Fibroblast of lung (primary cell): Measurements from ENCODE around the gene APRT. TPM values are rescaled to one million over a fixed set of nuclear protein-coding genes. Genes with fewer than 3 reads are reported as not detected.

Experiments used
- DNase-seq, 2 donors: peaks; one replicate each; pipeline versions ENCODE4 v3.0.0 to v3.0.0-alpha.2; 2010; ENCODE audit warnings: low read depth in 2 of 2
- H2AFZ ChIP-seq: 2 replicates; pipeline ENCODE4 v1.5.1; 2012; ENCODE audit warnings: low read length, control low read depth, inconsistent platforms
- H3K27ac ChIP-seq: 2 replicates; pipeline ENCODE4 v1.5.1; 2011; ENCODE audit warnings: low read length, control low read depth; ENCODE audit not compliant: insufficient read depth
- H3K27me3 ChIP-seq: 2 replicates; pipeline ENCODE4 v1.5.1; 2011; ENCODE audit warnings: mild to moderate bottlenecking, low read length; ENCODE audit not compliant: control insufficient read depth, insufficient read depth
- H3K36me3 ChIP-seq: 2 replicates; pipeline ENCODE4 v1.5.1; 2011; ENCODE audit warnings: low read length; ENCODE audit not compliant: control insufficient read depth, insufficient read depth
- H3K4me1 ChIP-seq: 2 replicates; pipeline ENCODE4 v1.5.1; 2011; ENCODE audit warnings: low read length; ENCODE audit not compliant: control insufficient read depth, insufficient read depth; ENCODE audit errors: extremely low read depth
- H3K4me2 ChIP-seq: 2 replicates; pipeline ENCODE4 v1.5.1; 2011; ENCODE audit warnings: low read length, control low read depth; ENCODE audit not compliant: insufficient read depth; ENCODE audit errors: extremely low read depth
- H3K4me3 ChIP-seq, 4 experiments: fragments of 200-600 bp in 1 of 4; sonication (generic) in 1 of 4; replicated peaks in 1 of 4; 2 replicates each; pipeline ENCODE4 v1.5.1; 2011 to 2016; ENCODE audit warnings: low read length in 4 of 4, low read depth in 3 of 4, mild to moderate bottlenecking in 3 of 4, control low read depth in 2 of 4, inconsistent platforms in 1 of 4, mixed read lengths in 1 of 4; ENCODE audit not compliant: insufficient read depth in 1 of 4; ENCODE audit errors: control extremely low read depth in 1 of 4
- H3K79me2 ChIP-seq: 2 replicates; pipeline ENCODE4 v1.5.1; 2012; ENCODE audit warnings: mild to moderate bottlenecking, low read length, inconsistent platforms; ENCODE audit not compliant: control insufficient read depth, insufficient read depth
- H3K9ac ChIP-seq: 2 replicates; pipeline ENCODE4 v1.5.1; 2011; ENCODE audit warnings: mild to moderate bottlenecking, low read length, control low read depth; ENCODE audit not compliant: insufficient read depth
- H3K9me3 ChIP-seq: 2 replicates; pipeline ENCODE4 v1.5.1; 2012; ENCODE audit warnings: low read depth, low read length; ENCODE audit not compliant: control insufficient read depth, insufficient read depth
- H4K20me1 ChIP-seq: 2 replicates; pipeline ENCODE4 v1.5.1; 2011; ENCODE audit warnings: low read length; ENCODE audit not compliant: control insufficient read depth, insufficient read depth; ENCODE audit errors: extremely low read depth
- CTCF ChIP-seq, 2 donors: IDR thresholded peaks in 1 of 2; conservative IDR thresholded peaks in 1 of 2; 1 replicate in 1 of 2; 2 replicates in 1 of 2; pipeline ENCODE4 v1.5.1; 2011 to 2012; ENCODE audit warnings: low read length in 2 of 2, control low read depth in 1 of 2, inconsistent platforms in 1 of 2, low read depth in 1 of 2, mild to moderate bottlenecking in 1 of 2
- EZH2 ChIP-seq: IDR thresholded peaks from 2 replicates; pipeline ENCODE4 v1.5.1; 2012; ENCODE audit warnings: low read length, control low read depth, mild to moderate bottlenecking; ENCODE audit errors: missing control alignments
- polyA plus RNA-seq, 2 donors: library from polyadenylated mRNA; depleted of rRNA in 1 of 2; stranded (reverse) in 1 of 2; unstranded in 1 of 2; fragments of >200 nt; gene quantifications; 2 replicates each; pipeline ENCODE4 v1.2.1, GENCODE V29; 2011 to 2012; ENCODE audit warnings: missing spikeins in 1 of 2
- total RNA-seq: library from RNA; depleted of rRNA; stranded (reverse); fragments of >200 nt; gene quantifications from 2 replicates; pipeline ENCODE4 v1.2.1, GENCODE V29; 2014

APRT gene
- total and polyA plus RNA-seq, 2 donors (not counting 1 experiment from before 2014, with no cell fraction given), result 39.2 to 95.6 TPM

GRCh38 chr16:88809068-88809675, 2.6 kb downstream of the APRT start:
- peaks cover 25% of the 10 kb centered on the region for H3K36me3 ChIP-seq
- no peaks in the 10 kb centered on the region for H3K27me3 ChIP-seq
- TF ChIP-seq CTCF (conservative IDR thresholded peaks at IDR 0.05 in 1 of 2, IDR thresholded peaks at IDR 0.05 in 1 of 2; ENCODE audit: low read depth in 1 of 2, low read length in 2 of 2) (no peak), EZH2 (no peak)
- no peak overlapping the region for H3K9ac ChIP-seq
- no peak for DNase-seq
- no peak overlapping the region for H3K27ac ChIP-seq
- H2AFZ ChIP-seq, result no peak overlapping the region
- H3K4me3 ChIP-seq, result no peak overlapping the region
- H4K20me1 ChIP-seq, result no peaks in the 10 kb centered on the region
- peaks cover 34% of the 10 kb centered on the region for H3K79me2 ChIP-seq
- no peaks in the 10 kb centered on the region for H3K9me3 ChIP-seq
- no peak overlapping the region for H3K4me2 ChIP-seq
- H3K4me1 ChIP-seq, result peaks cover 21% of the 10 kb centered on the region

GRCh38 chr16:88807626-88808453, 3.9 kb downstream of the APRT start:
- H4K20me1 ChIP-seq, result no peaks in the 10 kb centered on the region
- no peaks in the 10 kb centered on the region for H3K9me3 ChIP-seq
- no peak overlapping the region for H3K4me2 ChIP-seq
- H3K4me3 ChIP-seq, result no peak overlapping the region
- H3K4me1 ChIP-seq, result peaks cover 22% of the 10 kb centered on the region
- H3K27me3 ChIP-seq, result no peaks in the 10 kb centered on the region
- no peak for DNase-seq
- no peak overlapping the region for H2AFZ ChIP-seq
- TF ChIP-seq EZH2 (no peak), CTCF (conservative IDR thresholded peaks at IDR 0.05 in 1 of 2, IDR thresholded peaks at IDR 0.05 in 1 of 2; ENCODE audit: low read depth in 1 of 2, low read length in 2 of 2) (no peak)
- no peak overlapping the region for H3K9ac ChIP-seq
- no peak overlapping the region for H3K27ac ChIP-seq
- H3K36me3 ChIP-seq, result peaks cover 25% of the 10 kb centered on the region
- peaks cover 36% of the 10 kb centered on the region for H3K79me2 ChIP-seq

DNA sequence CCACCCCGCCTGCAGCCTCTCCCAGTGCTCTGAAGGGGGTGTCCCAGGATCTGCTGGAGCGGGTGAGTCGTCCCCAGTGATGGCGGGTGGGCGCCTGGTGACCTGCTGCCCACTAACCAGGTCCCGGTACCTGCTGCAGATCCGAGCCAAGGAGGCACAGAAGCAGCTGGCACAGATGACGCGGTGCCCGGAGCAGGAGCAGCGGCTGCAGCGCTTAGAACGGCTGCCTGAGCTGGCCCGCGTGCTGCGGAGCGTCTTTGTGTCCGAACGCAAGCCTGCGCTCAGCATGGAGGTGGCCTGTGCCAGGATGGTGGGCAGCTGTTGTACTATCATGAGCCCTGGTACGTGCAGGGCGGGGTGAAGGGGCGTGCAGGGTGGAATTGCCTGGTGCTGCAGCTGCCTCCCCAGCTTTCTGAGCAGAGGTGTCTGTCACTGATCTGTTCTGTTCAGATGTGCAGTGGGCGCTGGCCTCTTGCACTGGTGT, 4.5 kb downstream of the APRT start:
- H3K9ac ChIP-seq, result no peak overlapping the region
- no peak for DNase-seq
- H3K4me3 ChIP-seq, result no peak overlapping the region
- H3K27ac ChIP-seq, result no peak overlapping the region
- peaks cover 25% of the 10 kb centered on the region for H3K36me3 ChIP-seq
- no peaks in the 10 kb centered on the region for H3K9me3 ChIP-seq
- peaks cover 36% of the 10 kb centered on the region for H3K79me2 ChIP-seq
- H2AFZ ChIP-seq, result no peak overlapping the region
- TF ChIP-seq CTCF (conservative IDR thresholded peaks at IDR 0.05 in 1 of 2, IDR thresholded peaks at IDR 0.05 in 1 of 2; ENCODE audit: low read depth in 1 of 2, low read length in 2 of 2) (no peak), EZH2 (no peak)
- H3K4me1 ChIP-seq, result peaks cover 22% of the 10 kb centered on the region
- H3K4me2 ChIP-seq, result no peak overlapping the region
- H3K27me3 ChIP-seq, result no peaks in the 10 kb centered on the region
- H4K20me1 ChIP-seq, result no peaks in the 10 kb centered on the region
